Upper lobe of right lung (tissue), 1 donor: Measurements from ENCODE around the gene CLEC19A. TPM values are rescaled to one million over a fixed set of nuclear protein-coding genes. Genes with fewer than 3 reads are reported as not detected.

Experiments used
- ATAC-seq: fragments of 200-7000 bp; cut with Tn5 transposase; one replicate; pipeline ENCODE4 v1.9.1; 2020; ENCODE audit warnings: mild to moderate bottlenecking, moderate library complexity
- DNase-seq: peaks from one replicate; pipeline ENCODE4 v3.0.0-alpha.2; 2020
- H3K27ac ChIP-seq: fragments of 200-600 bp; one replicate; pipeline ENCODE4 v1.8.0; 2022
- H3K27me3 ChIP-seq: fragments of 200-600 bp; one replicate; pipeline ENCODE4 v1.8.0; 2022; ENCODE audit warnings: mild to moderate bottlenecking
- H3K36me3 ChIP-seq: fragments of 200-600 bp; one replicate; pipeline ENCODE4 v1.8.0; 2022
- H3K4me1 ChIP-seq: fragments of 200-600 bp; one replicate; pipeline ENCODE4 v1.8.0; 2022
- H3K4me3 ChIP-seq: fragments of 200-600 bp; one replicate; pipeline ENCODE4 v1.8.0; 2022; ENCODE audit warnings: mild to moderate bottlenecking
- H3K9me3 ChIP-seq: fragments of 200-600 bp; one replicate; pipeline ENCODE4 v1.8.0; 2022
- intact Hi-C: fragments of 100-400 bp; cut with DNase I; formaldehyde crosslinking; loops from one replicate; pipeline ENCODE4 v1.11.0; 2022
- total RNA-seq: library from RNA; stranded (reverse); fragmentation: NEBNext Ultra II Directional; extraction: Animal tissue kit (Norgen Biotek cat#: 25700); gene quantifications from one replicate; pipeline ENCODE4 v1.2.1, GENCODE V29; 2021
- TF ChIP-seq, protein P1 (sequence below): fragments of 200-600 bp; IDR thresholded peaks from one replicate; pipeline ENCODE4 v1.8.0; 2022; ENCODE audit warnings: antibody characterized with exemption
- donor health status: DM: no; HTN: yes; CAD: no; lungs with severe emphysema.

CLEC19A gene
- total RNA-seq, 1 donor from 2014 or later: 0.17 TPM

DNA sequence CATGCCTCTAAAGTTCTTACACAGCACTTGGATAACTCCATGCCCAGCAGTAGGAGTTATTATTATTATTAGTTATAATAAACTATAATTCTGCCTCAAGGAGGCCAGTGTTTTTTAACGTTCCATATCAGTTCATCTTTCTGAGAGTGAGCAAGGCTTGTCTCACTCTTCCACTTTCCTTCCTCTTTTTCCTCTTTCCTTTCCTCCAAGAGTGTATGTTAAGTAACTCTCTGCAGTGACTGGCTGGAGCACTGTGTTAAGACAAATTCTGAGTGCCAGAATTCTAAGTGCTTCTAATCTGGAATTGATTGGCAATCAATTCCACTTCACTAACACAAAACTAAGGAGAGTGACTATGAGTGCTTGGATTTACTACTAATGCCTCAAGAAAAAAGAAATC is 16.4 kb downstream of the CLEC19A start:
- ATAC-seq (peak; percentile 30), DNase-seq (no peak)
- Histone ChIP-seq H3K9me3 (no peaks in the 10 kb centered on the region), H3K27ac (no peak overlapping the region), H3K27me3 (no peaks in the 10 kb centered on the region), H3K4me1 (no peaks in the 10 kb centered on the region), H3K36me3 (no peaks in the 10 kb centered on the region), H3K4me3 (no peak overlapping the region)
- TF ChIP-seq, protein P1, sequence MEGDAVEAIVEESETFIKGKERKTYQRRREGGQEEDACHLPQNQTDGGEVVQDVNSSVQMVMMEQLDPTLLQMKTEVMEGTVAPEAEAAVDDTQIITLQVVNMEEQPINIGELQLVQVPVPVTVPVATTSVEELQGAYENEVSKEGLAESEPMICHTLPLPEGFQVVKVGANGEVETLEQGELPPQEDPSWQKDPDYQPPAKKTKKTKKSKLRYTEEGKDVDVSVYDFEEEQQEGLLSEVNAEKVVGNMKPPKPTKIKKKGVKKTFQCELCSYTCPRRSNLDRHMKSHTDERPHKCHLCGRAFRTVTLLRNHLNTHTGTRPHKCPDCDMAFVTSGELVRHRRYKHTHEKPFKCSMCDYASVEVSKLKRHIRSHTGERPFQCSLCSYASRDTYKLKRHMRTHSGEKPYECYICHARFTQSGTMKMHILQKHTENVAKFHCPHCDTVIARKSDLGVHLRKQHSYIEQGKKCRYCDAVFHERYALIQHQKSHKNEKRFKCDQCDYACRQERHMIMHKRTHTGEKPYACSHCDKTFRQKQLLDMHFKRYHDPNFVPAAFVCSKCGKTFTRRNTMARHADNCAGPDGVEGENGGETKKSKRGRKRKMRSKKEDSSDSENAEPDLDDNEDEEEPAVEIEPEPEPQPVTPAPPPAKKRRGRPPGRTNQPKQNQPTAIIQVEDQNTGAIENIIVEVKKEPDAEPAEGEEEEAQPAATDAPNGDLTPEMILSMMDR: no peak
- intact Hi-C loops: no loop called here

DNA sequence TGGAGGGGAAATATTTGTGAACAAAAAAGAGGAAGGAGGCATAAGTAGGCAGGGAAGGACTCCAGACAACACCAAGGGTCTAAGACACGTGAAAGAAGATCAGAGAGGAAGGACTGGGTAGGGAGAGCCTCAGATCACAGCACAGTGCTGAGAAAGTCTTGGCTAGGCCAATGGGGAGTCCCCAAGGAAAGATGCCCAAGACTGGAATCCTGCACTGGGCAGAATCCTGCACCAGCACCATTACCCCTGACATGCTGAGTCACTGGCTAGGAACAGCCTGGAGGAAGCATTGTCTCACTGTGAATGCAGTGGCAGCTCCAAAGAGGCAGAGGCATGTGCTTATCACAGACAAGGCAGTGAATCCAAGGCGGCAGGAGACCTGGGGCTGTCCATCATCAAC is 19.2 kb downstream of the CLEC19A start:
- peak; percentile 80 for ATAC-seq

DNA sequence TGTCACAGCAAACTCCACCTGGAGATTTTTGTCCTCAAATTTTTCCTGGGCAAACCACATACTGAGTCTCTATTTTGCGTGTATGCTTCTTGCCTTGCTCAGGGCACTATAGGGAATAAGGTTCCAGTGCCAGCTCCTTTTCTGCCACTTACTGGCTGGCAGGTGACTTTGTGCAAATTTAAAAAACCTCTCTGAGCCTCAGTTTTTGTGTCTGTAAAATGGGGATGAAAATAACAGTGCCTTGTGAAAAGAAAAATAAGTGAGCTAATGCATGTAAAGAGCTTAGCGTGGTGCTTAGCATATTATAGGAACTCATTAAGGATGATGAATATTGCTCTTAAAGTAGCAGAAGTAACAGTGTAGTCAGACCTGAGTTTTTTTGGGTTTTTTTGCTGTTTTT is 19.9 kb downstream of the CLEC19A start:
- ATAC-seq: no peak
- intact Hi-C loops: no loop called here
- H3K4me3 ChIP-seq: no peak overlapping the region

More for the DNA sequence above, 19.2 kb downstream of the CLEC19A start:
- no peaks in the 10 kb centered on the region for H3K36me3 ChIP-seq
- H3K27me3 ChIP-seq: no peaks in the 10 kb centered on the region
- H3K9me3 ChIP-seq: no peaks in the 10 kb centered on the region
- H3K27ac ChIP-seq: no peak overlapping the region
- TF ChIP-seq, protein P1: no peak
- H3K4me3 ChIP-seq: no peak overlapping the region
- no peaks in the 10 kb centered on the region for H3K4me1 ChIP-seq
- no peak for DNase-seq
- intact Hi-C loops: no loop called here

DNA sequence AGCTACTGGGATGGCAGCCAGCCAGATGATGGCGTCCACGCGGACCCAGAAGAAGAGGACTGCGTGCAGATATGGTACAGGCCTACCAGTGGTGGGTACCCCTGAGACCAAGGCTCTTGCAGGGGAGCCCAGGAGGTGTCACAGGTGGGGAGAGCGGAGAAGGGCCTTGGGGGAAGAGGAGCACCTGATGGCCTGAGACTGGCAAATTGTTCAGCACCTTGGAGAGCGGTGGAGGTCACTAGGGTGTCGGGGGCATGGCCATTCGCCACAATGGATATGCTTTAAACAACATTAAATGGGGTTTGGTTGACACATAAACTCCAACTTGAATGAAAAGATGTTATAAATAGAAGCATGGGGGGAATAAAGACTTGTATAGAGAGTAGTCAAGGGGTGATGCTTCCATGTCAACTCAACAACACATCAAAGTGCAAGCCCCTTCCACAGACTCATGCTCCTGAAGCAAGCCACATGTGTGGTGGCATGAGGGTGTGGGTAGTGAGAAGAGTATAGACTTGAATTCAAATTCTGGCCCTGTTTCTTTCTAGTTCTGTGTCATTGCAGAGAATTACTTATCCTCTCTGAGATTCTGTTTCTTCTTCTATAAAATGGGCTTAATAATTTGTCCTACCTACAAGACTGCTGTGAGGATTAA is 22.2 kb downstream of the CLEC19A start:
- intact Hi-C loops: no loop called here
- H3K27ac ChIP-seq: no peak overlapping the region
- H3K36me3 ChIP-seq: no peaks in the 10 kb centered on the region
- no peaks in the 10 kb centered on the region for H3K9me3 ChIP-seq
- H3K4me3 ChIP-seq: no peak overlapping the region
- H3K27me3 ChIP-seq: no peaks in the 10 kb centered on the region
- DNase-seq: no peak
- TF ChIP-seq, protein P1: no peak
- no peak for ATAC-seq
- H3K4me1 ChIP-seq: no peaks in the 10 kb centered on the region

More for the DNA sequence above, 19.9 kb downstream of the CLEC19A start:
- no peak for DNase-seq
- H3K27me3 ChIP-seq: no peaks in the 10 kb centered on the region
- no peaks in the 10 kb centered on the region for H3K9me3 ChIP-seq
- H3K27ac ChIP-seq: no peak overlapping the region
- no peaks in the 10 kb centered on the region for H3K36me3 ChIP-seq
- TF ChIP-seq, protein P1: no peak
- no peaks in the 10 kb centered on the region for H3K4me1 ChIP-seq

DNA sequence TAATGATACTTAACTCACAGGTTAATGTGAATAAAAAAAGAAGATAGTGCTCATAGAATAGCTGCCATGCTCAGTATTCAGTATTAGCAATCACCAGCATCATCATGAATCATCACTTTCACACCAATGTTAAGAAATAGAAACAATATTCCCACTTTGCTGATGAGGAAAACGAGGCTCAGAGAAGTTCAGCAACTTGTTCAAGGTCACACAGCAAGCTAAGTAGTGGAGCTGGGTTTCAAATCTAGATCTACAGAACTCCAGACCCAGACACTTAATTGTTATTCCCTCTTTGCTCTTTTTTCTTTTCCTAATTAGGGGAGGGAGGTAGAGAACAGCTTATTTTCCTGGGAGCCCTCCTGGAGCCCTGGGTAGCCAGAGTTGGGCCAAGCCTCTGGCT is 22.9 kb downstream of the CLEC19A start:
- intact Hi-C loops: no loop called here
- no peak for ATAC-seq
- no peaks in the 10 kb centered on the region for H3K36me3 ChIP-seq

More for the DNA sequence above, 22.9 kb downstream of the CLEC19A start:
- Histone ChIP-seq H3K27me3 (no peaks in the 10 kb centered on the region), H3K9me3 (no peaks in the 10 kb centered on the region), H3K4me1 (no peaks in the 10 kb centered on the region), H3K27ac (no peak overlapping the region), H3K4me3 (no peak overlapping the region)
- DNase-seq: no peak
- TF ChIP-seq, protein P1: no peak
